CD4-positive, alpha-beta T cell (primary cell): ENCODE data around the gene ADAMTS12. TPM values are rescaled to one million over a fixed set of nuclear protein-coding genes. Genes with fewer than 3 reads are reported as not detected.

Experiments used
- ATAC-seq: fragments of 200-7000 bp; cut with Tn5 transposase; one replicate; pipeline ENCODE4 v1.10.0; 2022; ENCODE audit warnings: mild to moderate bottlenecking; ENCODE audit not compliant: poor library complexity
- CTCF ChIA-PET: fragments of 350-600 bp; sonication (Branson Sonifier 250); formaldehyde crosslinking; loops from one replicate; lab custom pipeline; 2021; ENCODE audit warnings: antibody characterized with exemption, inconsistent platforms; lab: Charles Lee
- POLR2A ChIA-PET: fragments of 350-600 bp; sonication (Branson Sonifier 250); formaldehyde crosslinking; loops from one replicate; lab custom pipeline; 2021; ENCODE audit warnings: antibody characterized with exemption, inconsistent platforms; lab: Charles Lee
- DNase-seq, 14 experiments: peaks; one replicate each; pipeline ENCODE4 v3.0.0-alpha.2; 2013 to 2020; ENCODE audit warnings: mixed read lengths in 2 of 14
- H3K27ac ChIP-seq, 2 donors: one replicate each; pipeline versions ENCODE4 v1.5.1 to v1.7.0; 2013; ENCODE audit warnings: low read length in 2 of 2, low read depth in 1 of 2, mild to moderate bottlenecking in 1 of 2
- H3K27me3 ChIP-seq, 2 experiments: 1 replicate in 1 of 2; 2 replicates in 1 of 2; pipeline versions ENCODE4 v1.6.1 to v1.7.0; 2013; ENCODE audit warnings: low read length in 2 of 2, control low read depth in 1 of 2, mild to moderate bottlenecking in 1 of 2, moderate library complexity in 1 of 2; ENCODE audit not compliant: insufficient read depth in 2 of 2, control insufficient read depth in 1 of 2
- H3K36me3 ChIP-seq: one replicate; pipeline ENCODE4 v1.6.1; 2013; ENCODE audit warnings: low read length, control low read depth; ENCODE audit not compliant: insufficient read depth
- H3K4me1 ChIP-seq: one replicate; pipeline ENCODE4 v1.6.1; 2013; ENCODE audit warnings: low read length, control low read depth; ENCODE audit not compliant: insufficient read depth
- H3K4me3 ChIP-seq: one replicate; pipeline ENCODE4 v1.5.1; 2013; ENCODE audit warnings: mild to moderate bottlenecking, low read length, moderate library complexity
- H3K9me3 ChIP-seq, 2 experiments: 1 replicate in 1 of 2; 2 replicates in 1 of 2; pipeline versions ENCODE4 v1.6.1 to v1.7.0; 2013; ENCODE audit warnings: low read length in 2 of 2, mild to moderate bottlenecking in 2 of 2, control low read depth in 1 of 2, moderate library complexity in 1 of 2; ENCODE audit not compliant: control insufficient read depth in 1 of 2, insufficient read depth in 1 of 2
- H3K27ac Mint-ChIP-seq: one replicate; pipeline ENCODE4 v1.8.0; 2020; ENCODE audit warnings: mixed read lengths
- H3K27me3 Mint-ChIP-seq: one replicate; pipeline ENCODE4 v1.8.0; 2021; ENCODE audit warnings: mixed read lengths
- H3K36me3 Mint-ChIP-seq: one replicate; pipeline ENCODE4 v1.8.0; 2021; ENCODE audit warnings: low read depth, mixed read lengths
- H3K4me1 Mint-ChIP-seq: one replicate; pipeline ENCODE4 v1.8.0; 2021; ENCODE audit warnings: low read depth, mixed read lengths
- H3K4me3 Mint-ChIP-seq: one replicate; pipeline ENCODE4 v1.8.0; 2020; ENCODE audit warnings: mild to moderate bottlenecking, mixed read lengths
- H3K9me3 Mint-ChIP-seq: one replicate; pipeline ENCODE4 v1.8.0; 2020; ENCODE audit warnings: mixed read lengths
- intact Hi-C, 2 experiments: fragments of 100-400 bp; cut with DNase I in 1 of 2; cut with micrococcal nuclease in 1 of 2; formaldehyde crosslinking; loops; one replicate each; pipeline versions ENCODE4 v1.15.1 to v1.9.0; 2023 to 2025; cut with DNase I, micrococcal nuclease
- total RNA-seq, 174 experiments: library from RNA in 2 of 174; stranded (reverse) in 2 of 174; gene quantifications; one replicate each; pipeline ENCODE4 v1.2.3 and lab custom pipeline; 2021 to 2026
- TF ChIP-seq, protein P1 (sequence below): fragments of 200-600 bp; IDR thresholded peaks from one replicate; pipeline ENCODE4 v1.8.0; 2022; ENCODE audit warnings: antibody characterized with exemption, mild to moderate bottlenecking

The ADAMTS12 gene
- total RNA-seq, 2 experiments from 2014 or later, result 0.06 TPM; not detected in 1

GRCh38 chr5:33474931-33475499, 416.8 kb downstream of the ADAMTS12 start:
- Histone ChIP-seq H3K9me3 (peaks cover 0 to 4% of the 10 kb centered on the region in 2 experiments), H3K4me1 (no peaks in the 10 kb centered on the region), H3K4me3 (no peak overlapping the region), H3K27ac (no peak overlapping the region), H3K27me3 (no peaks in the 10 kb centered on the region), H3K36me3 (peaks cover 49% of the 10 kb centered on the region)
- H3K9me3 Mint-ChIP-seq, result peaks cover 6% of the 10 kb centered on the region
- H3K4me1 Mint-ChIP-seq, result no peaks in the 10 kb centered on the region
- H3K4me3 Mint-ChIP-seq, result no peak overlapping the region
- CTCF ChIA-PET, result no interaction called here
- DNase-seq, result no peak
- intact Hi-C loops, result no loop called here
- no peak overlapping the region for H3K27ac Mint-ChIP-seq
- POLR2A ChIA-PET, result no interaction called here
- no peak for ATAC-seq
- H3K27me3 Mint-ChIP-seq, result no peaks in the 10 kb centered on the region
- TF ChIP-seq, protein P1, sequence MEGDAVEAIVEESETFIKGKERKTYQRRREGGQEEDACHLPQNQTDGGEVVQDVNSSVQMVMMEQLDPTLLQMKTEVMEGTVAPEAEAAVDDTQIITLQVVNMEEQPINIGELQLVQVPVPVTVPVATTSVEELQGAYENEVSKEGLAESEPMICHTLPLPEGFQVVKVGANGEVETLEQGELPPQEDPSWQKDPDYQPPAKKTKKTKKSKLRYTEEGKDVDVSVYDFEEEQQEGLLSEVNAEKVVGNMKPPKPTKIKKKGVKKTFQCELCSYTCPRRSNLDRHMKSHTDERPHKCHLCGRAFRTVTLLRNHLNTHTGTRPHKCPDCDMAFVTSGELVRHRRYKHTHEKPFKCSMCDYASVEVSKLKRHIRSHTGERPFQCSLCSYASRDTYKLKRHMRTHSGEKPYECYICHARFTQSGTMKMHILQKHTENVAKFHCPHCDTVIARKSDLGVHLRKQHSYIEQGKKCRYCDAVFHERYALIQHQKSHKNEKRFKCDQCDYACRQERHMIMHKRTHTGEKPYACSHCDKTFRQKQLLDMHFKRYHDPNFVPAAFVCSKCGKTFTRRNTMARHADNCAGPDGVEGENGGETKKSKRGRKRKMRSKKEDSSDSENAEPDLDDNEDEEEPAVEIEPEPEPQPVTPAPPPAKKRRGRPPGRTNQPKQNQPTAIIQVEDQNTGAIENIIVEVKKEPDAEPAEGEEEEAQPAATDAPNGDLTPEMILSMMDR, result no peak
- peaks cover 85% of the 10 kb centered on the region for H3K36me3 Mint-ChIP-seq

GRCh38 chr5:33474004-33474403, 417.8 kb downstream of the ADAMTS12 start:
- Mint-ChIP-seq H3K36me3 (peaks cover 95% of the 10 kb centered on the region), H3K9me3 (peaks cover 6% of the 10 kb centered on the region), H3K4me1 (no peaks in the 10 kb centered on the region), H3K27ac (no peak overlapping the region), H3K4me3 (no peak overlapping the region), H3K27me3 (no peaks in the 10 kb centered on the region)
- DNase-seq, result no peak
- ATAC-seq, result no peak
- H3K27me3 ChIP-seq, result no peaks in the 10 kb centered on the region
- no peak overlapping the region for H3K4me3 ChIP-seq
- no peaks in the 10 kb centered on the region for H3K4me1 ChIP-seq
- peaks cover 59% of the 10 kb centered on the region for H3K36me3 ChIP-seq
- H3K9me3 ChIP-seq, result peaks cover 0 to 4% of the 10 kb centered on the region in 2 experiments
- ChIA-PET POLR2A (no interaction called here), CTCF (no interaction called here)
- intact Hi-C loops, result no loop called here
- H3K27ac ChIP-seq, result no peak overlapping the region
- TF ChIP-seq, protein P1, result no peak

Other genes starting within 250 kb of the ADAMTS12 start
- gene RXFP3, start 44.4 kb upstream of the ADAMTS12 start, total RNA-seq, result not detected
- gene SLC45A2, start 92.7 kb upstream of the ADAMTS12 start, total RNA-seq, result not detected
- gene AMACR, start 116.1 kb upstream of the ADAMTS12 start, total RNA-seq, result 1 to 10 TPM; 1.3 to 1.4 TPM
- gene C1QTNF3, start 151.2 kb upstream of the ADAMTS12 start, total RNA-seq, result 1 to 10 TPM; 2.9 to 3.2 TPM